Measurements from ENCODE around the gene CDC42BPG.
A peak's percentile ranks its signal among the peaks of the same experiment; 100 is the strongest.

The CDC42BPG gene

GRCh38 chr11:64888729-64889511 is 44.5 kb upstream of the CDC42BPG start:
- no peaks in the 10 kb centered on the region for H4K20me1 ChIP-seq
- H3K9me3 ChIP-seq = no peaks in the 10 kb centered on the region
- H3K4me1 ChIP-seq = peaks cover 91% of the 10 kb centered on the region
- no peak overlapping the region for H3K4me3 ChIP-seq
- H3K27ac ChIP-seq = peak overlapping the region; percentile 75
- H3K4me2 ChIP-seq = peak overlapping the region; percentile 92
- TF ChIP-seq Cebpa-rat (IDR thresholded peaks at IDR 0.05) = no peak
- peak overlapping the region; percentile 64; the same call in 1 of the 2 replicates for H3K9ac ChIP-seq
- no peaks in the 10 kb centered on the region for H3K27me3 ChIP-seq
- H3K36me3 ChIP-seq = no peaks in the 10 kb centered on the region

DNA sequence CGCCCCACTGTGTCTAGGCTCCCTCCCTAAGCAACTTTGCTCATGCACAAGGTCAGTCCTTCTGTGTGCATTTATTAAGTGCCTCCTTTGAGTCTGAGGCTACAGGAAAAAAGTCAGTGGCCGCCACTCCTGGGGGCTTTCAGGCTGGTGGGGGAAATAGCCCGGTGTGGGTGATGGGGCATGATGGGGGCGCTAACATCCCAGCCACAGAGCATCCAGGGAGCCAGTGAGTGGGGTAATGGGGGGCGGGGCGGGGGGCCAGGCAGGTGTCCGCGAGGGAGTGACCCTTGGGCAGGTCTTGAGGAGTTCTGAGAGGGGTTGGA is 43.9 kb upstream of the CDC42BPG start:
- Histone ChIP-seq H3K4me2 (peak overlapping the region; percentile 92), H3K27ac (peak overlapping the region; percentile 75), H3K9ac (peak overlapping the region; percentile 64; the same call in 1 of the 2 replicates), H3K27me3 (no peaks in the 10 kb centered on the region), H4K20me1 (no peaks in the 10 kb centered on the region), H3K4me1 (peaks cover 91% of the 10 kb centered on the region), H3K36me3 (no peaks in the 10 kb centered on the region), H3K4me3 (peak overlapping the region; percentile 47), H3K9me3 (no peaks in the 10 kb centered on the region)
- no peak for TF ChIP-seq Cebpa-rat (IDR thresholded peaks at IDR 0.05)

DNA sequence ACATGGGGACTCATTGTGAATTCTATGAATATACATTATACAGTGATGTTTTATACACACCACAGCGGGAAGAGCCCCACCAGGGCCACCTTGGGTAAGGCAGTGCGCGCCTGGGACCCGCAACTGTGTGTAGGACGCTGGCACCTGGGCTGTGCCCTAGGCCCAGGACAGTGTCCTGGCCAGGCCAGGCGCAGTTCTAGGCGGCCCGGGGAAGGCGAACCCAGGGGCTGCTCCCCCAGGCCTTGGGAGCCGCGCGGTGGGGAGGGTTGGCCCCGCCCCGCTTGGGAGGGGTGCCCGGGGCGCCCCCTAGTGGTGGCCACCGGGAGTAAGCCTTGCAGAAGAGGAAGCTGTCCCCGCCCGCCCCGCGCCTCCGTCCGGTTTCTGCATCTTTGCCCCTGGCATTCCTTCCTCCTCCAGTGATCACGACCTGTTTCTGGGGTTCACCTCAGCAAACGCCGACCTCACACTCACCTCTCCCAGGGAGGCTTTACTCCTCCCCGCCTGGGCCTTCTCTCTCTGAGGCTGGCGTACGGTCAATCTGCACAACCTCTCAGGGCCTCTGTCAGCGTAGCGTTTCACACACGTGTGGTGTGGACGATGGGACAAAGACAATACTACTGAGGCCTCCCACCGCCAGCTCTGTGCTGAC is 43.4 kb upstream of the CDC42BPG start:
- Histone ChIP-seq H3K4me3 (peak overlapping the region; percentile 47), H4K20me1 (no peaks in the 10 kb centered on the region), H3K9me3 (no peaks in the 10 kb centered on the region), H3K9ac (peak overlapping the region; percentile 64; the same call in 1 of the 2 replicates), H3K27me3 (no peaks in the 10 kb centered on the region), H3K27ac (peak overlapping the region; percentile 75), H3K4me1 (peaks cover 91% of the 10 kb centered on the region), H3K4me2 (peak overlapping the region; percentile 92), H3K36me3 (no peaks in the 10 kb centered on the region)
- no peak for TF ChIP-seq Cebpa-rat (IDR thresholded peaks at IDR 0.05)

GRCh38 chr11:64887234-64887756 is 42.8 kb upstream of the CDC42BPG start:
- Histone ChIP-seq H3K27ac (peak overlapping the region; percentile 75), H3K4me3 (no peak overlapping the region)
- no peak for TF ChIP-seq Cebpa-rat (IDR thresholded peaks at IDR 0.05)

GRCh38 chr11:64885367-64886286 is 41.2 kb upstream of the CDC42BPG start:
- Histone ChIP-seq H3K9ac (no peak overlapping the region), H3K27ac (no peak overlapping the region), H3K4me1 (peaks cover 91% of the 10 kb centered on the region), H3K27me3 (no peaks in the 10 kb centered on the region), H3K4me3 (no peak overlapping the region), H3K36me3 (no peaks in the 10 kb centered on the region), H3K9me3 (no peaks in the 10 kb centered on the region), H4K20me1 (no peaks in the 10 kb centered on the region), H3K4me2 (peak overlapping the region; percentile 63; the same call in 1 of the 2 replicates)
- peak; percentile 58; the same call in 1 of the 2 replicates for TF ChIP-seq Cebpa-rat (IDR thresholded peaks at IDR 0.05)

More at GRCh38 chr11:64887234-64887756, 42.8 kb upstream of the CDC42BPG start:
- peak overlapping the region; percentile 92 for H3K4me2 ChIP-seq
- H3K27me3 ChIP-seq = no peaks in the 10 kb centered on the region
- H3K4me1 ChIP-seq = peaks cover 91% of the 10 kb centered on the region
- H3K9me3 ChIP-seq = no peaks in the 10 kb centered on the region
- H3K36me3 ChIP-seq = no peaks in the 10 kb centered on the region
- H3K9ac ChIP-seq = no peak overlapping the region; the same call in 1 of the 2 replicates
- no peaks in the 10 kb centered on the region for H4K20me1 ChIP-seq

DNA sequence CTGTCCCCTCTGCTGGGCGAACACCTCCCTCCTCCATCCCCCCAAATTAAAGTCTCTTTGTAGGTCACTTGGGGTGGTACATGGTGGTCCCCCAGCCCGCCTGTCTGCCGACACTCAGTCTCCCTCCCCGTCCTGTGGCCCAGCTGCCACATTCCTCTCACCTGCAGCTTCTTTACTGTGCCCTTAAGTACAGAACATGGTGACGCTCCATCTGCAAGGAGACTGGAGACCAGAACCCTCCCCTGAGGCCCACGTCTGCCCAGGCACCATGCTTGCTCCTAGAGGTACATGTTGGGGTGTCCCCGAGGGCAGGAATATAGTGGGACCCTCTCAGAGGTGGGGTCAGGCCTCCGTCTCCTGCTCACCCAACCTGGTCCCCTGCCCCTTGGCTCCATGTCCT is 39.6 kb upstream of the CDC42BPG start:
- H3K4me1 ChIP-seq = peaks cover 91% of the 10 kb centered on the region
- peak overlapping the region; percentile 68 for H3K27ac ChIP-seq

GRCh38 chr11:64883575-64883974 is 39.1 kb upstream of the CDC42BPG start:
- Histone ChIP-seq H3K4me3 (no peak overlapping the region), H3K36me3 (no peaks in the 10 kb centered on the region), H4K20me1 (no peaks in the 10 kb centered on the region), H3K9ac (peak overlapping the region; percentile 46), H3K9me3 (no peaks in the 10 kb centered on the region), H3K27ac (peak overlapping the region; percentile 68), H3K27me3 (no peaks in the 10 kb centered on the region), H3K4me1 (peaks cover 86% of the 10 kb centered on the region), H3K4me2 (peak overlapping the region; percentile 63)
- TF ChIP-seq Cebpa-rat (IDR thresholded peaks at IDR 0.05) = no peak

More for the DNA sequence above, 39.6 kb upstream of the CDC42BPG start:
- Histone ChIP-seq H3K9me3 (no peaks in the 10 kb centered on the region), H3K27me3 (no peaks in the 10 kb centered on the region), H3K36me3 (no peaks in the 10 kb centered on the region), H3K4me3 (no peak overlapping the region), H4K20me1 (no peaks in the 10 kb centered on the region), H3K9ac (peak overlapping the region; percentile 46; the same call in 1 of the 2 replicates), H3K4me2 (peak overlapping the region; percentile 63)
- TF ChIP-seq Cebpa-rat (IDR thresholded peaks at IDR 0.05) = no peak

DNA sequence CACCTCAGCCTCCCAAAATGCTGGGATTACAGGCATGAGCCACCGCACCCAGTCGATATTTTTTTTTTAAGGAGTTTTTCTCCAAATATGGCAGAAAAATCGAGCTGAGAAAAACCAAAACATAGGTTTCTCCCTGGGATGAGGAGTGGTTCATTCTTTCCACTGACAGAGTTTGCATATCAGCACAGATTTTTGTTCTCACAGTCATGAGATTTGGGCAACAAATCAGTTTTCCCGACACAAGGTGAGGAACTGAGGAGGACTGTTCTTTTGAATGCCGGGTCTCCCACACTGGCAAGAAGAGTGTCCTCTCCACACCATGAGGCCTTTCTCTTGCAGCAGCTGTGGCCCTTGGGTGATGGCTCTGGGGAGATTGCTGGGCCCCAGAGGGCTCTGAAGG is 37.8 kb upstream of the CDC42BPG start:
- Histone ChIP-seq H3K27ac (peak overlapping the region; percentile 24; the same call in 1 of the 2 replicates), H3K9ac (no peak overlapping the region)

DNA sequence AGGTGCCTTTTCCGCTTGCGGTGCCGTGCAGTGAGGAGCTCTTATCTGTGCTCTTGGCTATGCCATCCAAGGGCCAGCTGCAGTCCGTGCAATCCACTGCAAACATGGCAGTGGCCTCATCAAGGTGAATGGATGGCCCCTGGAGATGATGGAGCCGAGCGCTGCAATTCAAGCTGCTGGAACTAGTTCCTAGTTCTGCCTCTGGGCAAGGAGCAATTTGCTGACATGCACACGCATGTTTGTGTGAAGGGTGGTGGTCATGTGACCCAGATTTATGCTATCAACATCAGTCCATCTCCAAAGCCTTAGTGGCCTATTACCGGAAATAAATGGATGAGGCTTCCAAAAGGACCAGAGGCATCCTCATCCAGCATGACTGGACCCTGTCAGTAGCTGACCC is 37.0 kb upstream of the CDC42BPG start:
- Histone ChIP-seq H3K9ac (no peak overlapping the region), H3K27ac (peak overlapping the region; percentile 95; the same call in 1 of the 2 replicates), H4K20me1 (peaks cover 17% of the 10 kb centered on the region), H3K36me3 (no peaks in the 10 kb centered on the region), H3K4me2 (peak overlapping the region; percentile 96), H3K27me3 (no peaks in the 10 kb centered on the region), H3K4me1 (peaks cover 77% of the 10 kb centered on the region), H3K4me3 (no peak overlapping the region), H3K9me3 (no peaks in the 10 kb centered on the region)
- TF ChIP-seq Cebpa-rat (IDR thresholded peaks at IDR 0.05) = no peak

More for the DNA sequence above, 37.8 kb upstream of the CDC42BPG start:
- Histone ChIP-seq H3K27me3 (no peaks in the 10 kb centered on the region), H3K36me3 (no peaks in the 10 kb centered on the region), H4K20me1 (peaks cover 10% of the 10 kb centered on the region), H3K9me3 (no peaks in the 10 kb centered on the region), H3K4me3 (no peak overlapping the region), H3K4me2 (peak overlapping the region; percentile 63), H3K4me1 (peaks cover 73% of the 10 kb centered on the region)
- no peak for TF ChIP-seq Cebpa-rat (IDR thresholded peaks at IDR 0.05)
